OCI-LY1 (cell line): Measurements from ENCODE around the gene BNC1.

Experiments
- H2AFZ ChIP-seq: fragments of 200-600 bp; sonication (generic), shearing (Covaris generic); 2 replicates; pipeline ENCODE4 v1.6.0; 2014; ENCODE audit warnings: antibody characterized with exemption, mild to moderate bottlenecking, low read length
- H3F3A ChIP-seq: fragments of 200-600 bp; sonication (generic), shearing (Covaris generic); 2 replicates; pipeline ENCODE4 v1.6.0; 2014; ENCODE audit warnings: mild to moderate bottlenecking, antibody characterized with exemption, low read length, moderate library complexity; ENCODE audit not compliant: insufficient read depth
- H3K27ac ChIP-seq: fragments of 200-600 bp; sonication (generic); 2 replicates; pipeline ENCODE4 v1.5.1; 2014; ENCODE audit warnings: low read length, mixed run types, mild to moderate bottlenecking, low read depth; ENCODE audit not compliant: poor library complexity, severe bottlenecking
- H3K27me3 ChIP-seq: fragments of 200-600 bp; sonication (generic); 2 replicates; pipeline ENCODE4 v1.6.0; 2014; ENCODE audit warnings: antibody characterized with exemption, mild to moderate bottlenecking, low read length, moderate library complexity; ENCODE audit not compliant: insufficient read depth
- H3K36me3 ChIP-seq: fragments of 200-600 bp; sonication (generic); 2 replicates; pipeline ENCODE4 v1.6.1; 2014; ENCODE audit warnings: mild to moderate bottlenecking, antibody characterized with exemption, low read length, moderate library complexity, mixed read lengths; ENCODE audit not compliant: insufficient read depth
- H3K4me1 ChIP-seq: fragments of 200-600 bp; sonication (generic); 2 replicates; pipeline ENCODE4 v1.5.1; 2014; ENCODE audit warnings: mild to moderate bottlenecking, low read length, moderate library complexity; ENCODE audit not compliant: insufficient read depth, severe bottlenecking
- H3K4me2 ChIP-seq: fragments of 200-600 bp; sonication (generic), shearing (Covaris generic); 2 replicates; pipeline ENCODE4 v1.6.1; 2014; ENCODE audit warnings: low read length
- H3K4me3 ChIP-seq: fragments of 200-600 bp; sonication (generic); 2 replicates; pipeline ENCODE4 v1.5.1; 2014; ENCODE audit warnings: low read length, low read depth, mild to moderate bottlenecking, mixed read lengths; ENCODE audit not compliant: poor library complexity, severe bottlenecking
- H3K79me2 ChIP-seq: fragments of 200-600 bp; shearing (Covaris generic); 2 replicates; pipeline ENCODE4 v1.6.1; 2016; ENCODE audit warnings: mixed run types, low read length, mixed read lengths; ENCODE audit not compliant: insufficient read depth
- H3K9ac ChIP-seq: fragments of 200-600 bp; sonication (generic), shearing (Covaris generic); 2 replicates; pipeline ENCODE4 v1.6.1; 2014; ENCODE audit warnings: mild to moderate bottlenecking, low read length, mixed read lengths
- H3K9me2 ChIP-seq: fragments of 200-600 bp; sonication (generic), shearing (Covaris generic); 2 replicates; pipeline ENCODE4 v1.6.1; 2014; ENCODE audit warnings: low read depth, mild to moderate bottlenecking, low read length, mixed read lengths
- H3K9me3 ChIP-seq: fragments of 200-600 bp; shearing (Covaris generic); 2 replicates; pipeline ENCODE4 v1.6.1; 2014; ENCODE audit warnings: low read length, mixed read lengths
- H4K20me1 ChIP-seq: fragments of 200-600 bp; sonication (generic), shearing (Covaris generic); 2 replicates; pipeline ENCODE4 v1.6.0; 2016; ENCODE audit warnings: mild to moderate bottlenecking, low read length; ENCODE audit not compliant: insufficient read depth
- CTCF ChIP-seq: fragments of 200-600 bp; sonication (generic), shearing (Covaris generic); IDR thresholded peaks from 2 replicates; pipeline ENCODE4 v1.5.1; 2017; ENCODE audit warnings: mild to moderate bottlenecking, antibody characterized with exemption, low read length, moderate library complexity, mixed read lengths
- EZH2 ChIP-seq: fragments of 200-600 bp; sonication (generic), shearing (Covaris generic); IDR thresholded peaks from 2 replicates; pipeline ENCODE4 v1.8.0; 2017; ENCODE audit warnings: borderline replicate concordance, mixed run types, mild to moderate bottlenecking, antibody characterized with exemption, low read length, moderate library complexity, mixed read lengths

BNC1 gene

GRCh38 chr15:83323296-83323711 is 38.8 kb upstream of the BNC1 start:
- H3K9ac ChIP-seq = no peak overlapping the region
- no peaks in the 10 kb centered on the region for H4K20me1 ChIP-seq
- TF ChIP-seq EZH2 = no peak
- TF ChIP-seq CTCF = no peak
- no peaks in the 10 kb centered on the region for H3K36me3 ChIP-seq
- H3K4me1 ChIP-seq = no peaks in the 10 kb centered on the region
- no peaks in the 10 kb centered on the region for H3F3A ChIP-seq
- no peaks in the 10 kb centered on the region for H3K9me2 ChIP-seq
- H2AFZ ChIP-seq = no peak overlapping the region
- no peak overlapping the region for H3K4me3 ChIP-seq
- no peaks in the 10 kb centered on the region for H3K79me2 ChIP-seq
- H3K27me3 ChIP-seq = no peaks in the 10 kb centered on the region
- no peak overlapping the region for H3K4me2 ChIP-seq
- no peak overlapping the region for H3K27ac ChIP-seq
- no peaks in the 10 kb centered on the region for H3K9me3 ChIP-seq

GRCh38 chr15:83322691-83323090 is 38.2 kb upstream of the BNC1 start:
- no peak for TF ChIP-seq CTCF
- TF ChIP-seq EZH2 = no peak
- Histone ChIP-seq H3F3A (no peaks in the 10 kb centered on the region), H3K27ac (no peak overlapping the region)

GRCh38 chr15:83322061-83322460 is 37.6 kb upstream of the BNC1 start:
- Histone ChIP-seq H3K27me3 (no peaks in the 10 kb centered on the region), H4K20me1 (no peaks in the 10 kb centered on the region), H3K9ac (no peak overlapping the region), H3K36me3 (no peaks in the 10 kb centered on the region), H2AFZ (no peak overlapping the region), H3K9me3 (no peaks in the 10 kb centered on the region), H3K4me1 (no peaks in the 10 kb centered on the region), H3K27ac (no peak overlapping the region), H3F3A (no peaks in the 10 kb centered on the region), H3K4me3 (no peak overlapping the region), H3K9me2 (no peaks in the 10 kb centered on the region), H3K4me2 (no peak overlapping the region), H3K79me2 (no peaks in the 10 kb centered on the region)
- TF ChIP-seq EZH2 = no peak
- no peak for TF ChIP-seq CTCF

More at GRCh38 chr15:83322691-83323090, 38.2 kb upstream of the BNC1 start:
- Histone ChIP-seq H2AFZ (no peak overlapping the region), H4K20me1 (no peaks in the 10 kb centered on the region), H3K9ac (no peak overlapping the region), H3K4me3 (no peak overlapping the region), H3K4me2 (no peak overlapping the region), H3K9me3 (no peaks in the 10 kb centered on the region), H3K9me2 (no peaks in the 10 kb centered on the region), H3K27me3 (no peaks in the 10 kb centered on the region), H3K36me3 (no peaks in the 10 kb centered on the region), H3K4me1 (no peaks in the 10 kb centered on the region), H3K79me2 (no peaks in the 10 kb centered on the region)
